Measurements from ENCODE around the gene MUC2.

GRCh38 chr11:1091332-1092083, 16.8 kb downstream of the MUC2 start:
- no peak for TF ChIP-seq CTCF (IDR thresholded peaks at IDR 0.05; ENCODE audit: insufficient read depth, low read depth, low read length)
- no peak for TF ChIP-seq EZH2 (IDR thresholded peaks at IDR 0.05; ENCODE audit: insufficient read depth, low read length)

Data from astrocyte (in vitro differentiated cells and primary cell).